ENCODE measurements around the gene SLC18B1.

DNA sequence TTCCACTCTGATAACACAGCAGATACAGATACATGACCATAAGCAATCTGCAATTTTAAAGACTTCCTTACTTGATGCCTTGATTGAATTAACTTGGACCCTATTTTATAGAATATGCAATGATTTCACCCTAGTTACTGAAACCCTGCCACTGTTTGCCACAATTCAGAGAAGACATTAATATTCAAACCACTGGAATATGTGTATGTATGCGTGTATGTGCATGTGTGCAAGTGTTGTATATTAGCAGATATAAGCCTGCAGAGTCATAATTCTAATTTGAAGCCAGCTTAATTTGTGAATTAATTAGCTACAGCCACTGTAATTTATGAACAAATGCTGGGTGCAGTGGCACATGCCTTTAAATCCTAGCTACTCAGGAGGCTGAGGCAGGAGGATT lies 50.0 kb downstream of the SLC18B1 start:
- TF ChIP-seq CTCF (IDR thresholded peaks at IDR 0.05), result no peak
- TF ChIP-seq POLR2A (IDR thresholded peaks at IDR 0.05), result no peak

Data from Peyer's patch (tissue), 4 donors.